GM18505 (cell line): ENCODE measurements around the gene LRRC4.

ENCODE experiments used
- ATAC-seq: cut with Tn5 transposase; IDR thresholded peaks from one replicate; pipeline ENCODE4 v1.9.1; 2021; ENCODE audit not compliant: unreplicated experiment
- POLR2A ChIP-seq: IDR thresholded peaks from 4 replicates; pipeline ENCODE4 v1.6.1; 2011; ENCODE audit warnings: borderline replicate concordance; ENCODE audit not compliant: insufficient read depth, insufficient read length; ENCODE audit errors: extremely low read depth

Gene LRRC4

GRCh38 chr7:128030654-128031611, at the start of gene LRRC4:
TSS of gene LRRC4 (minus strand) at chr7:128031437. CDS start at chr7:128030640, 797 bp downstream.
- peak; percentile 42 for ATAC-seq

GRCh38 chr7:128080169-128080568, 48.9 kb upstream of the LRRC4 start:
- no peak for ATAC-seq
- no peak for TF ChIP-seq POLR2A

More at GRCh38 chr7:128030654-128031611, at the start of gene LRRC4:
- TF ChIP-seq POLR2A, result no peak

GRCh38 chr7:128078309-128078708, 47.1 kb upstream of the LRRC4 start:
- ATAC-seq, result no peak
- no peak for TF ChIP-seq POLR2A

- ATAC-seq, result no peak
- no peak for TF ChIP-seq POLR2A
Observed at GRCh38 chr7:128076796-128077271, 45.6 kb upstream of the LRRC4 start.

GRCh38 chr7:128076196-128076795, 45.1 kb upstream of the LRRC4 start:
- ATAC-seq, result no peak
- no peak for TF ChIP-seq POLR2A

- no peak for ATAC-seq
- no peak for TF ChIP-seq POLR2A
Observed at GRCh38 chr7:128075242-128076095, 44.2 kb upstream of the LRRC4 start.

- ATAC-seq, result no peak
- no peak for TF ChIP-seq POLR2A
Observed at GRCh38 chr7:128074736-128075135, 43.5 kb upstream of the LRRC4 start.

GRCh38 chr7:128074336-128074735, 43.1 kb upstream of the LRRC4 start:
- no peak for TF ChIP-seq POLR2A
- ATAC-seq, result no peak

- TF ChIP-seq POLR2A, result no peak
- ATAC-seq, result no peak
Observed at GRCh38 chr7:128073671-128074310, 42.6 kb upstream of the LRRC4 start.

GRCh38 chr7:128071801-128072200, 40.6 kb upstream of the LRRC4 start:
- TF ChIP-seq POLR2A, result no peak
- ATAC-seq, result no peak

- no peak for ATAC-seq
- TF ChIP-seq POLR2A, result no peak
Observed at GRCh38 chr7:128071376-128071775, 40.1 kb upstream of the LRRC4 start.
